MM.1S (cell line): ENCODE data around the gene RGS7.

Experiments
- DNase-seq: peaks from one replicate; pipeline ENCODE4 v3.0.0-alpha.2; 2015
- H2AFZ ChIP-seq: fragments of 300-600 bp; sonication (generic); 2 replicates; pipeline ENCODE4 v1.6.0; 2016; ENCODE audit warnings: antibody characterized with exemption, low read length
- H3F3A ChIP-seq: fragments of 300-600 bp; sonication (generic); 2 replicates; pipeline ENCODE4 v1.6.1; 2016; ENCODE audit warnings: mild to moderate bottlenecking, antibody characterized with exemption, low read length, moderate library complexity, mixed read lengths; ENCODE audit not compliant: insufficient read depth
- H3K27ac ChIP-seq: fragments of 300-600 bp; sonication (generic); 2 replicates; pipeline ENCODE4 v1.5.1; 2016; ENCODE audit warnings: mild to moderate bottlenecking, low read length
- H3K27me3 ChIP-seq: fragments of 300-600 bp; sonication (generic); replicated peaks from 2 replicates; pipeline ENCODE4 v1.6.0; 2016; ENCODE audit warnings: low read length; ENCODE audit not compliant: insufficient read depth
- H3K36me3 ChIP-seq: fragments of 300-600 bp; sonication (generic); replicated peaks from 2 replicates; pipeline ENCODE4 v1.6.1; 2016; ENCODE audit warnings: mild to moderate bottlenecking, low read length, mixed read lengths; ENCODE audit not compliant: insufficient read depth
- H3K4me1 ChIP-seq: fragments of 300-600 bp; sonication (generic); 2 replicates; pipeline ENCODE4 v1.6.1; 2016; ENCODE audit warnings: low read length, mixed read lengths
- H3K4me2 ChIP-seq: fragments of 300-600 bp; sonication (generic); 2 replicates; pipeline ENCODE4 v1.6.0; 2016; ENCODE audit warnings: low read depth, low read length
- H3K4me3 ChIP-seq: fragments of 300-600 bp; sonication (generic); 2 replicates; pipeline ENCODE4 v1.5.1; 2016; ENCODE audit warnings: low read length, mixed read lengths
- H3K79me2 ChIP-seq: fragments of 300-600 bp; sonication (generic); 2 replicates; pipeline ENCODE4 v1.6.1; 2016; ENCODE audit warnings: mixed run types, low read length, mixed read lengths
- H3K9ac ChIP-seq: fragments of 300-600 bp; sonication (generic); 2 replicates; pipeline ENCODE4 v1.6.1; 2016; ENCODE audit warnings: low read length, mixed read lengths
- H3K9me2 ChIP-seq: fragments of 300-600 bp; sonication (generic); replicated peaks from 2 replicates; pipeline ENCODE4 v1.6.1; 2016; ENCODE audit warnings: mild to moderate bottlenecking, low read length, mixed read lengths; ENCODE audit not compliant: insufficient read depth
- H3K9me3 ChIP-seq: fragments of 300-600 bp; sonication (generic); replicated peaks from 2 replicates; pipeline ENCODE4 v1.6.1; 2016; ENCODE audit warnings: mild to moderate bottlenecking, low read length, mixed read lengths; ENCODE audit not compliant: insufficient read depth
- H4K20me1 ChIP-seq: fragments of 300-600 bp; sonication (generic); 2 replicates; pipeline ENCODE4 v1.6.1; 2016; ENCODE audit warnings: mild to moderate bottlenecking, low read length, moderate library complexity, mixed read lengths; ENCODE audit not compliant: insufficient read depth
- CTCF ChIP-seq: fragments of 300-600 bp; sonication (generic); IDR thresholded peaks from 2 replicates; pipeline ENCODE4 v1.5.1; 2016; ENCODE audit warnings: antibody characterized with exemption, low read length, mixed read lengths
- EZH2 ChIP-seq: fragments of 300-600 bp; sonication (generic); optimal IDR thresholded peaks from 2 replicates; pipeline ENCODE3; 2017; ENCODE audit warnings: low read depth, mild to moderate bottlenecking, antibody characterized with exemption, low read length, mixed read lengths
- EZH2phosphoT487 ChIP-seq: fragments of 300-600 bp; sonication (generic); IDR thresholded peaks from 2 replicates; pipeline ENCODE4 v1.6.1; 2018; ENCODE audit warnings: antibody characterized with exemption, low read length

The RGS7 gene

GRCh38 chr1:241389400-241389799 lies 32.4 kb upstream of the RGS7 start:
- H3K36me3 ChIP-seq, result no peaks in the 10 kb centered on the region
- no peak overlapping the region for H3K9ac ChIP-seq
- H2AFZ ChIP-seq, result no peak overlapping the region
- H3K4me1 ChIP-seq, result no peaks in the 10 kb centered on the region
- no peaks in the 10 kb centered on the region for H3K9me2 ChIP-seq
- no peaks in the 10 kb centered on the region for H3K9me3 ChIP-seq
- TF ChIP-seq CTCF (no peak), EZH2phosphoT487 (no peak), EZH2 (no peak)
- H4K20me1 ChIP-seq, result no peaks in the 10 kb centered on the region
- H3F3A ChIP-seq, result no peaks in the 10 kb centered on the region
- DNase-seq, result no peak
- no peak overlapping the region for H3K27ac ChIP-seq
- no peaks in the 10 kb centered on the region for H3K27me3 ChIP-seq
- H3K4me2 ChIP-seq, result no peak overlapping the region
- H3K79me2 ChIP-seq, result no peaks in the 10 kb centered on the region
- H3K4me3 ChIP-seq, result no peak overlapping the region

GRCh38 chr1:241387216-241387615 lies 30.2 kb upstream of the RGS7 start:
- no peak overlapping the region for H3K4me2 ChIP-seq
- H2AFZ ChIP-seq, result no peak overlapping the region
- no peak for TF ChIP-seq CTCF
- TF ChIP-seq EZH2phosphoT487, result no peak
- no peak for TF ChIP-seq EZH2
- no peak overlapping the region for H3K4me3 ChIP-seq
- no peaks in the 10 kb centered on the region for H3F3A ChIP-seq
- no peaks in the 10 kb centered on the region for H3K79me2 ChIP-seq
- no peak overlapping the region for H3K9ac ChIP-seq
- no peaks in the 10 kb centered on the region for H3K9me2 ChIP-seq
- no peaks in the 10 kb centered on the region for H3K9me3 ChIP-seq
- H3K36me3 ChIP-seq, result no peaks in the 10 kb centered on the region
- H3K27me3 ChIP-seq, result no peaks in the 10 kb centered on the region
- no peaks in the 10 kb centered on the region for H3K4me1 ChIP-seq
- DNase-seq, result no peak
- no peaks in the 10 kb centered on the region for H4K20me1 ChIP-seq
- no peak overlapping the region for H3K27ac ChIP-seq

GRCh38 chr1:241376701-241377100 lies 19.7 kb upstream of the RGS7 start:
- Histone ChIP-seq H3K9me3 (no peaks in the 10 kb centered on the region), H3K9ac (no peak overlapping the region), H3F3A (no peaks in the 10 kb centered on the region), H3K79me2 (no peaks in the 10 kb centered on the region), H4K20me1 (no peaks in the 10 kb centered on the region), H2AFZ (no peak overlapping the region), H3K4me3 (no peak overlapping the region), H3K27me3 (no peaks in the 10 kb centered on the region), H3K27ac (no peak overlapping the region), H3K4me2 (no peak overlapping the region), H3K9me2 (no peaks in the 10 kb centered on the region), H3K36me3 (no peaks in the 10 kb centered on the region), H3K4me1 (no peaks in the 10 kb centered on the region)
- DNase-seq, result no peak
- no peak for TF ChIP-seq CTCF
- TF ChIP-seq EZH2, result no peak
- TF ChIP-seq EZH2phosphoT487, result no peak
